ENCODE measurements around the gene BBX. TPM values are rescaled to one million over a fixed set of nuclear protein-coding genes. Genes with fewer than 3 reads are reported as not detected.

The BBX gene
- total and polyA plus RNA-seq, 2 of the 13 experiments (the other 11 are each of a cell fraction or from before 2014, with no cell fraction given) = 13.7 to 23.2 TPM

- H3K27ac ChIP-seq (ENCODE audit: extremely low read length, insufficient read depth, low read length) = peak overlapping the region; percentile 71
- TF ChIP-seq RFXANK (CRISPR knock-in tag; IDR thresholded peaks at IDR 0.05) (no peak), EP300 (IDR thresholded peaks at IDR 0.05; ENCODE audit: low read depth in 2 of 2, low read length in 2 of 2) (peak in 1 of 2 experiments; percentile 40; a peak in 1 of 4 replicates), EP300 (CRISPR knock-in tag; IDR thresholded peaks at IDR 0.05; ENCODE audit: borderline replicate concordance) (no peak), DR1 (CRISPR knock-in tag; IDR thresholded peaks at IDR 0.05) (no peak), SMAD1 (CRISPR knock-in tag; IDR thresholded peaks at IDR 0.05; ENCODE audit: borderline replicate concordance, low read depth) (no peak), TP53 (CRISPR knock-in tag; conservative IDR thresholded peaks at IDR 0.05) (no peak), ZNF75D (CRISPR knock-in tag; IDR thresholded peaks at IDR 0.05; ENCODE audit: borderline replicate concordance) (no peak), ZNF34 (CRISPR knock-in tag; IDR thresholded peaks at IDR 0.05; ENCODE audit: borderline replicate concordance) (no peak), E2F1 (CRISPR knock-in tag; IDR thresholded peaks at IDR 0.05) (no peak), ZBTB3 (CRISPR knock-in tag; IDR thresholded peaks at IDR 0.05; ENCODE audit: borderline replicate concordance, low read depth) (no peak), ELK4 (CRISPR knock-in tag; IDR thresholded peaks at IDR 0.05; ENCODE audit: borderline replicate concordance) (no peak), CHD2 (IDR thresholded peaks at IDR 0.05; ENCODE audit: low read depth, low read length) (no peak), SNAPC2 (CRISPR knock-in tag; IDR thresholded peaks at IDR 0.05) (no peak), POLR2A (IDR thresholded peaks at IDR 0.05; ENCODE audit: insufficient read depth in 1 of 2, low read depth in 2 of 2, low read length in 2 of 2) (no peak), ISX (CRISPR knock-in tag; conservative IDR thresholded peaks at IDR 0.05) (no peak), ZNF570 (CRISPR knock-in tag; IDR thresholded peaks at IDR 0.05; ENCODE audit: borderline replicate concordance) (no peak), HNRNPL (IDR thresholded peaks at IDR 0.05; ENCODE audit: low read depth, low read length) (no peak), PAXIP1 (CRISPR knock-in tag; conservative IDR thresholded peaks at IDR 0.05) (peak; percentile 39; the same call in 1 of the 2 replicates)
Measured at GRCh38 chr3:107810171-107811071, 287.7 kb downstream of the BBX start.

More at GRCh38 chr3:107810171-107811071, 287.7 kb downstream of the BBX start:
- in situ Hi-C loops (cut with HindIII; ENCODE audit: extremely low pct_ligation_motif_present, low pct_unique_long_range_greater_than_20kb) (no loop called here), intact Hi-C loops (cut with micrococcal nuclease; ENCODE audit: unreplicated experiment) (no loop called here)
- FAIRE-seq = peak; percentile 61
- Histone ChIP-seq H3K79me2 (ENCODE audit: insufficient read depth, low read length) (no peaks in the 10 kb centered on the region), H3K9ac (ENCODE audit: insufficient read depth, low read depth, low read length) (no peak overlapping the region; the same call in 1 of the 2 replicates), H3K4me1 (ENCODE audit: insufficient read depth, low read length) (peaks cover 47% of the 10 kb centered on the region), H2AFZ (ENCODE audit: low read length) (no peak overlapping the region), H4K20me1 (ENCODE audit: insufficient read depth, low read length) (no peaks in the 10 kb centered on the region), H3K4me2 (ENCODE audit: low read depth, low read length) (peak overlapping the region; percentile 73), H3K9me3 (ENCODE audit: low read length) (no peaks in the 10 kb centered on the region), H3K27me3 (ENCODE audit: control insufficient read depth in 1 of 2, insufficient read depth in 2 of 2, low read length in 2 of 2) (no peaks in the 10 kb centered on the region), H3K36me3 (replicated peaks in 1 of 2; ENCODE audit: control insufficient read depth in 1 of 2, insufficient read depth in 2 of 2, low read length in 2 of 2) (peaks cover 2 to 6% of the 10 kb centered on the region in 2 experiments), H3K4me3 (replicated peaks in 1 of 3; ENCODE audit: insufficient read depth in 1 of 3, low read depth in 2 of 3, low read length in 3 of 3) (peak overlapping the region in 1 of 3 experiments; percentile 30; a peak in 2 of 6 replicates)
- ATAC-seq = peak; percentile 94
- 31% methylated on average over 8 of the region's 8 CpGs for WGBS (ENCODE audit: low lambda C conversion rate)
- BruUV-seq (replicated peaks) = no TSS peak
- peak; percentile 67 for DNase-seq (ENCODE audit: low spot score)
- POLR2A ChIA-PET = interaction anchor here (1.1 kb wide), 1 partner anchor 19 kb away, joined by 3 read pairs; no protein-coding TSS in a partner anchor
- CTCF ChIA-PET (ENCODE audit: low intra/inter-chr PET ratio, low total read pairs) = no interaction called here
